NB4 (cell line): Measurements from ENCODE around the gene CEP20.
A peak's percentile ranks its signal among the peaks of the same experiment; 100 is the strongest.

Experiments used
- DNase-seq: peaks from one replicate; pipeline ENCODE4 v3.0.0; 2010; ENCODE audit warnings: low read depth
- H3K4me3 ChIP-seq: one replicate; pipeline ENCODE4 v1.5.1; 2011; ENCODE audit warnings: mild to moderate bottlenecking, low read depth, low read length, moderate library complexity
- CTCF ChIP-seq: IDR thresholded peaks from one replicate; pipeline ENCODE4 v1.5.1; 2012; ENCODE audit warnings: low read depth, low read length
- MYC ChIP-seq: IDR thresholded peaks from 2 replicates; pipeline ENCODE4 v1.6.1; 2011; ENCODE audit warnings: low read depth, low read length
- POLR2A ChIP-seq: IDR thresholded peaks from 2 replicates; pipeline ENCODE4 v1.6.1; 2011; ENCODE audit warnings: mild to moderate bottlenecking; ENCODE audit not compliant: insufficient read length; ENCODE audit errors: extremely low read depth
- TF ChIP-seq, protein P1 (sequence below): IDR thresholded peaks from 2 replicates; pipeline ENCODE4 v1.6.1; 2011; ENCODE audit warnings: low read depth, low read length

Gene CEP20

GRCh38 chr16:15858921-15859668 is 29.3 kb downstream of the CEP20 start:
- H3K4me3 ChIP-seq = no peak overlapping the region
- TF ChIP-seq, protein P1, sequence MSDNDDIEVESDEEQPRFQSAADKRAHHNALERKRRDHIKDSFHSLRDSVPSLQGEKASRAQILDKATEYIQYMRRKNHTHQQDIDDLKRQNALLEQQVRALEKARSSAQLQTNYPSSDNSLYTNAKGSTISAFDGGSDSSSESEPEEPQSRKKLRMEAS = no peak
- TF ChIP-seq CTCF = no peak
- TF ChIP-seq MYC = no peak
- TF ChIP-seq POLR2A = no peak
- DNase-seq = no peak

- TF ChIP-seq MYC = no peak
- TF ChIP-seq, protein P1 = no peak
- no peak for TF ChIP-seq CTCF
- TF ChIP-seq POLR2A = no peak
- no peak overlapping the region for H3K4me3 ChIP-seq
- no peak for DNase-seq
Observed at GRCh38 chr16:15857724-15858560, 30.5 kb downstream of the CEP20 start.

- TF ChIP-seq MYC (no peak), POLR2A (no peak), CTCF (no peak)
- TF ChIP-seq, protein P1 = no peak
- no peak within 1 kb of the TSS for H3K4me3 ChIP-seq
- peak; percentile 24 for DNase-seq
Observed at GRCh38 chr16:15856901-15857698, 31.3 kb downstream of the CEP20 start, which contains the start of gene MYH11. Gene MYH11 (minus strand): TSS chr16:15857028. CDS start chr16:15838252, 18,776 bp downstream.

DNA sequence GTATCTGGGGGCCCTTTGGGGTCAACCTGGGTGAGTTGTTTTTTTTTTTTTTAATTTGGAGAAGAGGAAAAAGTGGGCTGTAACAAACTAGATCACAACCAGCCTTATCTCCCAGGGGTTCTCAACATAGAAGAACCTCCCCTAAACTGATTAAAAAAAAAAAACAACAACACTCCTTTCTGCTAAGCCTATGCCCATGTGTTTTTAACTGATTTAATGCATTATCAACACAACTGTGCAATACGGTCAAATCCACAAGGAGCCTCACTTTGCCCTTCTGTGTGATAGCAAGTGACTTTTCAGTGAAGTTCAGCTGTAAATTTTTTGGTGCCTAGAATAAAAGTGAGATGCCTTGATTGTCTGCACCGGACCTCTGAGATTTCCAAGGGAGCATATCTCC is 32.2 kb downstream of the CEP20 start:
- DNase-seq = no peak
- no peak overlapping the region for H3K4me3 ChIP-seq
- TF ChIP-seq CTCF (no peak), POLR2A (no peak), MYC (no peak)
- TF ChIP-seq, protein P1 = no peak

DNA sequence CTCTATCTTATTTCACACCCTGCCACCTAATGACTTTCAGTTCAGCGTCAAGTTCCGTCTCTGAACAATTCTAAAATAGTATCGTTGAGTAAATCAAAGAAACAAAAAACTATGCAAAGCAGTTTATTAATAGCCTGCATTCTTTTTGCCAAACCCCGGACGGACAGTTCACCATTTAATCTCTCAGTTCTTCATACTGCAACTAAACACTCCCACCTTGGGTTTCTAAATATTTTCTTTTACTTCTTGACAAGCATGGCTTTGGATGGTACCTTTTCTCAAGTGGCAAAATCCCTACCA is 32.7 kb downstream of the CEP20 start:
- no peak overlapping the region for H3K4me3 ChIP-seq
- TF ChIP-seq MYC (no peak), POLR2A (no peak), CTCF (no peak)
- TF ChIP-seq, protein P1 = no peak
- no peak for DNase-seq
